Thymus (tissue), 11 donors: ENCODE results near the gene PBRM1. TPM values are rescaled to one million over a fixed set of nuclear protein-coding genes. Genes with fewer than 3 reads are reported as not detected.

Experiments used
- DNase-seq, 9 donors: peaks; one replicate each; pipeline ENCODE4 v3.0.0-alpha.2; 2013; ENCODE audit warnings: low spot score in 9 of 9, low read depth in 6 of 9, missing footprints in 1 of 9
- H3K27ac ChIP-seq, 2 donors: one replicate each; pipeline ENCODE4 v1.5.1; 2013; ENCODE audit warnings: control low read depth in 1 of 2, low read depth in 1 of 2, low read length in 1 of 2, mild to moderate bottlenecking in 1 of 2, moderate library complexity in 1 of 2
- H3K27me3 ChIP-seq, 2 donors: one replicate each; pipeline ENCODE4 v1.5.1; 2013; ENCODE audit warnings: low read length in 1 of 2; ENCODE audit not compliant: control insufficient read depth in 2 of 2, insufficient read depth in 1 of 2
- H3K36me3 ChIP-seq, 2 donors: one replicate each; pipeline ENCODE4 v1.5.1; 2013; ENCODE audit warnings: low read length in 1 of 2, mild to moderate bottlenecking in 1 of 2, moderate library complexity in 1 of 2; ENCODE audit not compliant: control insufficient read depth in 2 of 2, insufficient read depth in 2 of 2
- H3K4me1 ChIP-seq, 2 donors: one replicate each; pipeline ENCODE4 v1.5.1; 2013; ENCODE audit warnings: low read length in 2 of 2; ENCODE audit not compliant: control insufficient read depth in 2 of 2, insufficient read depth in 2 of 2
- H3K4me3 ChIP-seq, 2 donors: one replicate each; pipeline ENCODE4 v1.5.1; 2013; ENCODE audit warnings: low read length in 2 of 2, control low read depth in 1 of 2, mild to moderate bottlenecking in 1 of 2
- H3K9me3 ChIP-seq, 2 donors: one replicate each; pipeline ENCODE4 v1.5.1; 2013; ENCODE audit warnings: low read length in 1 of 2, mild to moderate bottlenecking in 1 of 2; ENCODE audit not compliant: control insufficient read depth in 2 of 2, insufficient read depth in 1 of 2
- WGBS: extraction: QIAGEN DNeasy Blood & Tissue Kit; methylation state at CpG from one replicate; pipeline ENCODE4 v1.1.7; 2013; 5-methylcytosine and 5-hydroxymethylcytosine counted together
- polyA plus RNA-seq: library from polyadenylated mRNA; stranded (reverse); fragments of 200-250 nt; gene quantifications from one replicate; pipeline ENCODE4 v1.2.3, GENCODE V29; 2013
- total RNA-seq: library from RNA; stranded (reverse); fragments of 120-200 nt; gene quantifications from one replicate; pipeline ENCODE4 v1.2.4, GENCODE V29; 2013
- donor health status: healthy.

The PBRM1 gene
- total and polyA plus RNA-seq, 2 donors = 15.7 to 48.1 TPM

DNA sequence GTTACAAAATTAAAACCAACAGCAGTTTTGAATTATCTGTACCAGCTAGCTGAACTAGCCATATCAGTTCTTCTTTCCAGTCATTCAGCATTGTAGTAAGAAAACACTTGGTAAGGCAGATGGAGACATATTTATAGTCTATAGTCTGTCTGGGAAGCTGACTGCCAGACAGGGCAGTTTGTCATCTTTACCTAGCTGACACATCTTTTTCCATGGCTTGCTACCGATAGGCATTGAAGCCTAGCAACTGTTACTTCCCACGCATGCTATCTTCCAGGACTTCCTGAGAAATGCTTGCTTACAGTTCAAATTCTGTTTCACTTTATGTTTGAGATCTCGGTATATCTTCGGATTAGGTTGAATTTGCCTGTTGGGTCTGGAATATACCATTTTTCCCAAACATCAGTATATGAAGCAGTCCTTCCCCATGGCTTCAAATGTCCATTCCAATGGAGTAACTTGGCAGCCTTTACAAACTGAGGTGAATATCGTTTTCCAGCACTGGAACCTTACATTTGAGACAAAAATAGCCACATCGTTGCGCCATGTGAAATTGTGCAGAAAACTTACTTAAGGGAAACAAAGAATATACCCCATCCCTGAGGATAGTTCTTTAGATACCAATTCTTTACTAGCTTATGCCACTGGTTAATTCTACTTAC, 8.9 kb upstream of the PBRM1 start:
- Histone ChIP-seq H3K4me3 (no peak overlapping the region), H3K36me3 (peaks cover 55 to 80% of the 10 kb centered on the region in 2 donors), H3K27me3 (no peaks in the 10 kb centered on the region), H3K4me1 (no peaks in the 10 kb centered on the region), H3K9me3 (peaks cover 0 to 2% of the 10 kb centered on the region in 2 donors), H3K27ac (no peak overlapping the region)
- DNase-seq = no peak
- 95% methylated on average over 7 of the region's 7 CpGs for WGBS

DNA sequence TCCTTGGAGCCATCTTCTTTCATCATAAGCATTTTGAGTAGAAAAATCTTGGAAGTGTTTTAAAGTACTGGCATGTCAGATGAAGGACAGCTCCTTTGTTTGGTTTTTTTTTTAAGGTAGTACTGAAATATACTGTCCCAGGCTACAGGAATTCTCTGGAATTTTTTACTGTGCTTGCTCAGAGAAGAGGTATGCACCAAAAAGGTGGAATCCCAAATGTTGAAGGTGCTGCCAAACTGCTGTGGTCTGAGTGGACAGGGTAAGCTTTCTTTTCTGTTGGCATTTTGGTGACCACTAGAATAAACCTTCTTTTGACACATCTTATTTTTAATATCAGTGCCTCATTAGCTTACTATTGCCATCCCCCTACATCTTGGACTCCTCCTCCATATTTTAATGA, 7.4 kb upstream of the PBRM1 start:
- DNase-seq = no peak
- peaks cover 68 to 93% of the 10 kb centered on the region in 2 donors for H3K36me3 ChIP-seq
- H3K27me3 ChIP-seq = no peaks in the 10 kb centered on the region
- no peak overlapping the region for H3K27ac ChIP-seq
- H3K4me3 ChIP-seq = no peak overlapping the region
- H3K9me3 ChIP-seq = peaks cover 0 to 2% of the 10 kb centered on the region in 2 donors
- H3K4me1 ChIP-seq = no peaks in the 10 kb centered on the region

DNA sequence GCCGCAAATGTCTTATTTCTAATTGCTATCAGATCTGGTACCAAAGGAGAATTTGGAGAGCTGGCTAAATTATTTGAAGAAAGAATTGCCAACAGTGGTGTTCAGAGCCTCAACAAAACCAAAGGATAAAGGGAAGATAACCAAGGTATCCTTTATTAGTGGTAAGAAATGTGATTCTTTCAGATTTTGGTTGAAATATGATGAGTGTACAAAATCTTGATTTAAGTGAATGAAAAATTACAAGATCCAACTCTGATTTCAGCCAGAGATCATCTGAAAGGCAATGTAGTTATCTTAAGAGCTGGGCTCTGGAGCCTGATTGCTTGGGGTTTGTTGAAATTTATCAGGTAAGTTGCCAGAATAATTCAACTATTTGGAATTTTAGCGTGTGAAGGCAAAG, 4.8 kb upstream of the PBRM1 start:
- no peak for DNase-seq
- H3K27me3 ChIP-seq = no peaks in the 10 kb centered on the region
- H3K4me3 ChIP-seq = no peak overlapping the region
- H3K36me3 ChIP-seq = peaks cover 58 to 83% of the 10 kb centered on the region in 2 donors
- H3K27ac ChIP-seq = no peak overlapping the region
- H3K9me3 ChIP-seq = peaks cover 0 to 6% of the 10 kb centered on the region in 2 donors
- WGBS = 96% methylated on average over 2 of the region's 2 CpGs
- H3K4me1 ChIP-seq = peaks cover 7% of the 10 kb centered on the region in 2 donors

DNA sequence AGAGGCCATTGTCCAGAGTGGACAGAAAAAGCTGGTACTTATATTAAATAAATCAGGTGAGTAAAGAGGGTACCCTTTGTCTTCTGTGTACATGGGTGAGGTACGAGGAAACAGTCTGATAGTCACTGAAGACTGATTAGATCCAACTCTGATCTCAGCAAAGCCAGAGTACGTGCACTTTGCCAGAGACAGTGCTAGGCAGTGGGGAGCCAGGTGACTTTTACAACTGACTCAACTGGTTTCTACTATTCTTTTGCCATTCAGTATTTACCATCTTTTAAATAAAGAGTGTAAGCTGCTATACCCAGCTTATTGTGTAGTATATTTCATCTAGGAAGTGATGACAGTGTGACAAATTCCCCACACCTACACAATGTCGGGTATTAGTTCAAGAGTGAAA, 3.4 kb upstream of the PBRM1 start:
- Histone ChIP-seq H3K27me3 (no peaks in the 10 kb centered on the region), H3K36me3 (peaks cover 46 to 70% of the 10 kb centered on the region in 2 donors), H3K4me1 (peaks cover 7 to 9% of the 10 kb centered on the region in 2 donors), H3K27ac (no peak overlapping the region), H3K9me3 (peaks cover 0 to 6% of the 10 kb centered on the region in 2 donors), H3K4me3 (no peak overlapping the region)
- WGBS = 98% methylated on average over 3 of the region's 3 CpGs
- no peak for DNase-seq

DNA sequence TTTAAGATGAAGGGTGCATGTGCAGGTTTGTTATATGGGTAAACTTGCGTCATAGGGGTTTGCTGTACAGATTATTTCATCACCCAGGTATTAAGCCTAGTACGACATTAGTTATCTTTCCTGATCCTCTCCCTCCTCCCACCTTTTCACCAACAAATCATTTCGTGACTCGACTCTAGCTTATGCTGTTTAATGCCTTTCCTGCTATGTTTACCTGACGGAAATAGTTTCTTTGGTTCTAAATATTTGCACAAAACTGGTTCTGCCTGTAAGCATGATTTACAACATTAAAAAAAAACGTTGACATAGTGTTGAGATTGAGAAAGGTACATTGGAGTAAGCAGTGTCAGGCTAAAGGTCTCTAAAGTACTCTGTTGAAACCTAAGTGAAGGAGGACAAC, 2.6 kb upstream of the PBRM1 start:
- Histone ChIP-seq H3K4me3 (no peak overlapping the region), H3K9me3 (peaks cover 0 to 6% of the 10 kb centered on the region in 2 donors), H3K36me3 (peaks cover 44 to 63% of the 10 kb centered on the region in 2 donors), H3K27me3 (no peaks in the 10 kb centered on the region), H3K27ac (no peak overlapping the region), H3K4me1 (peaks cover 12 to 13% of the 10 kb centered on the region in 2 donors)
- 94% methylated on average over 6 of the region's 6 CpGs for WGBS
- no peak for DNase-seq

DNA sequence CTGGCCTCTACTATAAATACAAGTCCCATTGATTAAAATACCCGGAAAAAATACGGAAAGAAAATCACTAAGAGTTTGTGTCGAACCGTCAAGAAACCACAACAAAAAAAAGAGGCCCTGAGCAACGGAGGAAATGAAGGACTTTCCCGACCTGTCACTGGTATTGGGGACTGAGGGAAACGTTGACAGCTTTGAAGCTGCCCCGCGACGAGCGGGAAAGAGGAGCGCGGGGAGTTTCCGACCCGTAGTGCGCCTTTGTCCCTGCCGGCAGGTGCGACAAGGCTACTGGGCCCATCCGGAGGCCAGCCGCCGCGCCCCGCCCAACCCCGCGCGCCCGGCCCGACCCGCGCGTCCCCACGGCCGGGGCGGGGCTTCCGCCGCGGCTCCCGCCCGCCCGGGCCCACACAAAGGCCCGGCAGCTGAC, 416 bp downstream of the PBRM1 start:
- Histone ChIP-seq H3K27ac (peak overlapping the region; percentile 80 to 100), H3K4me1 (peaks cover 12 to 15% of the 10 kb centered on the region in 2 donors), H3K36me3 (peaks cover 23 to 40% of the 10 kb centered on the region in 2 donors), H3K9me3 (peaks cover 0 to 4% of the 10 kb centered on the region in 2 donors), H3K27me3 (no peaks in the 10 kb centered on the region), H3K4me3 (peak overlapping the region; percentile 78 to 93)
- DNase-seq = peak in 7 of 9 donors; percentile 22 to 69 (median 41)
- under 1% methylated on average over 41 of the region's 41 CpGs for WGBS

DNA sequence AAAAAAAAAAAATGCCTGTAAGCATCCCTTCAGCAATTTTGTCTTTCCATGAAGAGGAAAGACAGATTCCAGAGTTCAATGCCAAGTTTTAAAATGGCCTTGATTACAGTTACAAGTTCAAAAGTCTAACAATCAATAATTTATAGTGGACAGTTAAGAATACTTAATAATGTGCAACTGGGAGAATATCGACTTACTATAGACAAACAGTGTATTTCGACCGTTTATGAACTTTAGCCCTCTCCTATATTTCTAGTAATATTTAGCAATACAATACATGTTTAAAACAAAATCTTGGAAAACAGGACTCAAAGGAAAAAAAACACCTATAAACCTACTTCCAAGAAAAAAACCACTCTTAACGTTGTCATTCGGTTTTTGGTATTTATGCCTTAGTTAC, 1.5 kb downstream of the PBRM1 start:
- DNase-seq = no peak
- Histone ChIP-seq H3K4me3 (peak overlapping the region in 1 of 2 donors; percentile 78), H3K4me1 (peaks cover 12 to 15% of the 10 kb centered on the region in 2 donors), H3K9me3 (peaks cover 0 to 4% of the 10 kb centered on the region in 2 donors), H3K27ac (no peak overlapping the region), H3K36me3 (peaks cover 15 to 39% of the 10 kb centered on the region in 2 donors), H3K27me3 (no peaks in the 10 kb centered on the region)
- 89% methylated on average over 5 of the region's 5 CpGs for WGBS

DNA sequence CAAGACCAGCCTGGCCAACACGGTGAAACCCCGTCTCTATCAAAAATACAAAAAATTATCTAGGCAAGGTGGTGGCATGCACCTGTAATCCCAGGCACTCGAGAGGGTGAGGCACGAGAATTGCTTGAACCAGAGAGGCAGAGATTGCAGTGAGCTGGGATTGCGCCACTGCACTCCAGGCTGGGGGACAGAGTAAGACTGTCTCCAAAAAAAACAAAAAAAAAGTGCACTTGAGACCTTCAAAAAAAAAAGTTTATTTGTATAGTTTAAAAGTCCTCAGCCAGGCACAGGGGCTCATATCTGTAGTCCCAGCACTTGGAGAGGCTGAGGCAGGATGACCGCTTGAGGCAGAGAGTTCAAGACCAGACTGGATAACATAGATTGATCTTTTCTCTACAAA, 2.1 kb downstream of the PBRM1 start:
- no peak for DNase-seq
- H3K4me1 ChIP-seq = peaks cover 12 to 15% of the 10 kb centered on the region in 2 donors
- WGBS = 96% methylated on average over 6 of the region's 6 CpGs
- peaks cover 0 to 4% of the 10 kb centered on the region in 2 donors for H3K9me3 ChIP-seq
- H3K4me3 ChIP-seq = no peak overlapping the region
- H3K27ac ChIP-seq = no peak overlapping the region
- H3K36me3 ChIP-seq = peaks cover 13 to 39% of the 10 kb centered on the region in 2 donors
- no peaks in the 10 kb centered on the region for H3K27me3 ChIP-seq

DNA sequence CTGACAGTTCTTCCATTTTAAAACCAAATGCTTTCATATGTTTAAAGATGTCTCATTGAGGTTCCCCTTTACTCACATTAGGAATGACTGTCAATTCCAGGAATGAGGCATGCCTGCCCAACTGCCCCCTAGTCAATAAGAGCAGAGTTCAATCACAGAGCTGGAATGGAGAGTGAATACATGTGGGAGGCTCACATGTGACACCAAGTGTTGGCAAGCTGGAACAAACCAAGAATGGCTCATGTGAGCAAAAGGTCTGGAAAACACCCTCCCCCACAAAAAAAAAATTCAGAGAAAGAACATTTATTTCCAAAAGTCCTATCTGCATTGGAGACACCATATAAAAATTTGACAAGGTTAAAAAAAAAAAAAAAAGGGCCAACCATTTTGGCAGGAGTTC, 3.7 kb downstream of the PBRM1 start:
- no peaks in the 10 kb centered on the region for H3K27me3 ChIP-seq
- H3K4me3 ChIP-seq = no peak overlapping the region
- peaks cover 0 to 4% of the 10 kb centered on the region in 2 donors for H3K9me3 ChIP-seq
- peak in 1 of 9 donors; percentile 12 for DNase-seq
- peaks cover 12 to 35% of the 10 kb centered on the region in 2 donors for H3K36me3 ChIP-seq
- H3K27ac ChIP-seq = no peak overlapping the region
- peaks cover 11 to 12% of the 10 kb centered on the region in 2 donors for H3K4me1 ChIP-seq
